SKM-1 (cell line): Measurements from ENCODE around the gene FNDC3A.
A peak's percentile ranks its signal among the peaks of the same experiment; 100 is the strongest.

ENCODE experiments used
- DNase-seq: peaks from one replicate; lab custom pipeline; 2025; ENCODE audit not compliant: unreplicated experiment; lab: John Stamatoyannopoulos, UW

Gene FNDC3A, protein sequence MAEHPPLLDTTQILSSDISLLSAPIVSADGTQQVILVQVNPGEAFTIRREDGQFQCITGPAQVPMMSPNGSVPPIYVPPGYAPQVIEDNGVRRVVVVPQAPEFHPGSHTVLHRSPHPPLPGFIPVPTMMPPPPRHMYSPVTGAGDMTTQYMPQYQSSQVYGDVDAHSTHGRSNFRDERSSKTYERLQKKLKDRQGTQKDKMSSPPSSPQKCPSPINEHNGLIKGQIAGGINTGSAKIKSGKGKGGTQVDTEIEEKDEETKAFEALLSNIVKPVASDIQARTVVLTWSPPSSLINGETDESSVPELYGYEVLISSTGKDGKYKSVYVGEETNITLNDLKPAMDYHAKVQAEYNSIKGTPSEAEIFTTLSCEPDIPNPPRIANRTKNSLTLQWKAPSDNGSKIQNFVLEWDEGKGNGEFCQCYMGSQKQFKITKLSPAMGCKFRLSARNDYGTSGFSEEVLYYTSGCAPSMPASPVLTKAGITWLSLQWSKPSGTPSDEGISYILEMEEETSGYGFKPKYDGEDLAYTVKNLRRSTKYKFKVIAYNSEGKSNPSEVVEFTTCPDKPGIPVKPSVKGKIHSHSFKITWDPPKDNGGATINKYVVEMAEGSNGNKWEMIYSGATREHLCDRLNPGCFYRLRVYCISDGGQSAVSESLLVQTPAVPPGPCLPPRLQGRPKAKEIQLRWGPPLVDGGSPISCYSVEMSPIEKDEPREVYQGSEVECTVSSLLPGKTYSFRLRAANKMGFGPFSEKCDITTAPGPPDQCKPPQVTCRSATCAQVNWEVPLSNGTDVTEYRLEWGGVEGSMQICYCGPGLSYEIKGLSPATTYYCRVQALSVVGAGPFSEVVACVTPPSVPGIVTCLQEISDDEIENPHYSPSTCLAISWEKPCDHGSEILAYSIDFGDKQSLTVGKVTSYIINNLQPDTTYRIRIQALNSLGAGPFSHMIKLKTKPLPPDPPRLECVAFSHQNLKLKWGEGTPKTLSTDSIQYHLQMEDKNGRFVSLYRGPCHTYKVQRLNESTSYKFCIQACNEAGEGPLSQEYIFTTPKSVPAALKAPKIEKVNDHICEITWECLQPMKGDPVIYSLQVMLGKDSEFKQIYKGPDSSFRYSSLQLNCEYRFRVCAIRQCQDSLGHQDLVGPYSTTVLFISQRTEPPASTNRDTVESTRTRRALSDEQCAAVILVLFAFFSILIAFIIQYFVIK

DNA sequence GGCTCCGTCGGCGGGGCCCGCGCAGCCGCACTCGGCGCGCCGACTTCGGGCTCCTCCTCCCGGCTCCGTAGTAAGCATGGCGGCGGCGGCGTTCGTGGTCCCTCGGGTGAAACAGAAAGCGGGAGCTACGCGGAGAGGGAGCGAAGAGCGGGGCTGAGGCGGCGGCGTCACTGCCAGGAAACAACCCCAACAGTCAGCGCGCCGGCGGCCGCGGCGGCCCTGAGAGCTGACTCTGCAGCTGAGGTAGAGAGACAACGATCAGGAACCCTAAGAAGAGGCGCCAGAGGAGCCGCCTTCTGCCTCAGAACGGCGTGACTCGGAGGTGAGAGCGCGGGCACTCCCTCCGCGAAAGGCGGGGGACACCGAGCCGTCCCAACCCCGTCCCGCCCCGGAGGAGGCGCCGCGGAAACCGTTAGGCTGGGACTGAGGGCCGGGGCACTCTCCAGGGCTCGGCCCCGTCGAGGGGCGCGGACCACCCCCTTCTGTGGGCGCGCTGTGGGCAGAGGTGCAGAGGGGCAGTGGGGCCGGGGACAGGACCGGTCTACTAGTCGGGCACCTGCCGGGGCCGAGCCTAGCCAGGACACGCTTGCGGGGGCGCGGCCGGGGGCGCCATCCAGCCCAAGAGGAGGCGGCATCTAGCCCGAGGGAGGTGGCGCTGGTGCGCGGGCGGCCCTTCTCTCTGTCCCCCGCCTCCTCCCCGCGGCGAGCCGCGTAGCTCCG is at the start of gene FNDC3A:
Gene FNDC3A (plus strand): TSS at position 57 of the 720 bp plus-strand sequence. CDS start 30,279 bp downstream, outside the sequence.
- peak; percentile 73 for DNase-seq

DNA sequence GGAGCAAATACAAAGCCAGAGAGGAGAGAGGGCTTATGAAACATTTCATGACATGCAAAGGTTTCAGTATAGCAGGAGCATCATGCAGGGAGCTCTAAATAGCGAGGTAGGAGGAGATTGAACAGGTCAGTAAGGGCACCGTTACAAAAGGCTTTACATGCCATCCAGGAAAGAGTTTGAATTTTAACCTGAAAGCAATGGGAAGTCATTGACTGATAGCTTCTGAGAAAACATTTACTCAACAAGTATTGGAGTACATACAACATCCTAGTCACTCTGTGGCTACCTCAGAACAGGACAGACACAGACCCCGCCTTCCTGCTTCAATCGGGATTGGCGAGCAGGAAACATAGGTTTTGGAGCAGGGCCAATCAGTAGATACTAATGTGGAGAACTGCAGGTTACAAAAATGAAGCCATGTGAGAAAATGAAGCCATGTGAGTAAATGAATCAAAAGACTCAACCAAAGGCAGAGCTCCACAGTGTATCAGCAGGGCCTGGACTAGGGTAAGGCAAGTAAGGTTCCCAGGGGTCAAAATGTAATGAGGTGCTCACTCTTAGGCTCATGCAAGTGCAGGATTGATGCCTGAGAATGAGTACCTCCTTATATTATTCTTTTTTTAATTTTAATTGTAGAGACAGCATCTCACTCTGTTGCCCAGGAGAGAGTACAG is 46.8 kb upstream of the FNDC3A start:
- DNase-seq = no peak

DNA sequence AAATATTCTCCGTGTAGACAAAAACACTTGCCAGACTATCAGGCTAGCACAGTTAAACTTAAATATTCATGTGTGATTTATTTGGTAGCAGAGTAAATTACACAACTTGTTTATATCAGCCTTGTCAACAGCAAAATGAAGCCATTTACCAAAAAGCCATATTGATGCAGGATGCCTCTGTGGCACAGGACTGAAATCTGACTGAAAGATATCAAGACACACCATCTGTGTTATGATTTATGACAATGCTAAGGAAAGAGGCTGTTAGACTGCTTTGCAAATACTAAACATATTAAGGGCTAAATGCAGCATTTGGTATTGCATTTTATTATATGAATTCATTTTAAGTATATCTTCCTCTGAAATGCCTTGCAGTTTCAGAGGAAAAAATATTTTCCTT is 44.8 kb upstream of the FNDC3A start:
- no peak for DNase-seq

DNA sequence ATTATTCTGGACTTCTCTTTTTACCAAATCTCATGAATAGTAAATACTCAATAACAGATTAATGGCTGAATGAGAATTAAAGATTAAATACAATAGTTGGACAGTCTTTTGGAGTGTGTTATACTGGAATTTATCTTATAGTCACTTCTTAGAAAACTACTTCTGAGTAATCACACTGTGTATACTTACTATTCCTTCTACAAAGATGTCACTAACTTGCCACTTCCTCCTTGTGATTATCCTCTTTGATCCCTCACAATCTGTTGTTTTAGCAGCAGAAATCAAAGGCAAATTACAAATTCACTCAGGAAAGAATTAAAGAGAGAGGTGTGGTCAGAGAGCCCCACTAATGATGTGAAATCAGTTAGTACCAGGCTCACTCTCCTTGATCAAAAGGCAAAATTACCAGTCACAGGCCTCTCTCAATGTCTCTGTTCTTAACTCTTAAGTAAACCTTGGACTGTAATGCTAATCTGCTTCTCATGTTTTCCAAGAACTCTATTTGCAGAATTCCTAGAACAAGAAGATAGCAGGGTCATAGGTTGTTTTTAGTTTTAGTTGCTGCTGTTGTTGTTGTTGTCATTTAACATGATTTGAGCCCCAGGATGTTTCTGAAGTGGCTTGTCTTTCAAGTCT is 37.3 kb upstream of the FNDC3A start:
- DNase-seq = no peak

DNA sequence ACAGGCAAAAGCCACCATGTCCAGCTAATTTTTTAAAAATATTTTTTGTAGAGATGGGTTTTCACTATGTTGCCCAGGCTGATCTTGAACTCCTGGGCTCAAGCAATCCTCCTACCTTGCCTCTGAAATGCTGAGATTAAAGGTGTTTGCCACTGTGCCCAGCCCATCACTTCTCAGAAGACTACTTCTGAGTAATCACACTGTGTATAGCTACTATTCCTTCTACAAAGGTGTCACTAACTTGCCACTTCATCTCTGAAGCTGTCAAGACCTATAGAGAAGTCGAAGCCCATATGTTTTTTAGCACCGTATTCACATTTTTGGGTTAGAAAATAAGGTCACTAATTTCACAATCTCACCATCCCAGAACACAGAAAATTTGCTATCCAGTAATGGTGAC is 36.0 kb upstream of the FNDC3A start:
- DNase-seq = no peak

DNA sequence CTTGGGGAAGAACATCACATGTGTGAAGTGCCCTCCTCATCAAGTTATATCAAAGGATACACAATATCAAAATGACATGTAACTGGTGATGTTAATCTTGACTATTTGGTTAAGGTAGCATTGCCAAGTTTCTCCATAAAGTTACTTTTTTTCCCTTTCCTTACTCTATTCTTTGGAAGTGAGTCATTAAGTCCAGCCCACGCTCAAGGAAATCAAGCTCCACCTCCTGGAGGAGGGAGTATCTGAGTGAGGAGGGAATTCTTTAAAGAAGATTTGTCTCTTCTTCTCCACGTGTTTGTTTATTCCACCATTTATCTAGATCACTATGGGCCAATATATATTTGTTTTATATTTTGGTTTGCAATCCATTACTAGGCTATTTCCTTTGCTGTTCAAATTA is 33.6 kb upstream of the FNDC3A start:
- DNase-seq = no peak

DNA sequence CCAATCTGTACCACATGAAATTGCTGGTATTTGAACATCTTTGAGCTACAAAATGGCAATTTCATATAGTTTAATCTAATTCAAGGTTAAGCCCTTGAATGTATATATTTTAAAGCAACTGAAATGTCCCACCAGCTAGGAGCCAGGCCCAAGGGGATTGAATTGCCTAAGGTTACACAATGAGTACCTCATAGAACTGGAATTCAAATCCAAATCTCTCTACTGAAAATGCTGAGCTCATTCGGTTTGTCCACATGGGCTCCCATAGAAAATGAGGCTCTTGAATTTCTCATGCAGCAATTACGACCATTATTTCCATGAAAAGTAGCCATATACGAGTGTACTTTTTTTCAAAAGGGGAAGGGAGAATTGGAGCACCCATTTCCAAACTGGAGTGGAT is 31.5 kb upstream of the FNDC3A start:
- DNase-seq = no peak

DNA sequence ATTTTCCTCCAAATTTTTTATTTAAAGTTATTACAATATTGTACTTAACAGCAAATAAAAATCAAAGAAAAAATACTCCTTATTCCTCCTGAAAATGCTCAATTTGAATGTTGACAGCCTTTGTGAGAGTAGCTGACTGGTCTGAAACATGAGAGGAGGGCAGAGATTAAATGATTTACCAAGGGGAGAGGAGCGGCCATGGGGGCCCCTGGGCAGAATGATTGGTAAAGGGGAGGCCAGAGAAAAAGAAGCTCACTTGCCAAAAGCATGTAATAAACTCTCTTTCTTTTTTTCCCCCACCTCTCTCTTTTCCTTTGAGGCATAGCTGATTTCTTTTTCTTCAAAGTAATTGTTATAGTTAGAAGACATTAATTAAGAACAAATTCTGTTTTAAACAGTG is 30.1 kb upstream of the FNDC3A start:
- DNase-seq = no peak

DNA sequence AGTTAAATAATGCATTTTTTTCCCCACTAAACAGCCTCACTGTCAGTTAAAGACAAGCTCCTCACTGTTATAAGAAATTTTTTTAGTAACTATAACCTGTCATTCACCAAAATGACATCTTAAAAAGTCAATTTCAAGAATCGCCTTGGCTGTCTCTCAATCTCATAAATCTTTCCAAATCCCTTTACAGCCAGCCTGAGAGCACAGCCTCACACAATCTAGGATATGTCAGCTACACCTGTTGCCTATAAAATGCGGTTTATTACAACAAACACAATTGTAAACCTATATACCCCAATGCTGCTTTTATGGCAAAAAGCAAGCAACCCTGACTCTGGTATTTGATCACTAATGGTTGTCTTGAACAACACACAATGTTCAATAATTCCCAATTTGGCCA is 29.5 kb upstream of the FNDC3A start:
- DNase-seq = no peak

DNA sequence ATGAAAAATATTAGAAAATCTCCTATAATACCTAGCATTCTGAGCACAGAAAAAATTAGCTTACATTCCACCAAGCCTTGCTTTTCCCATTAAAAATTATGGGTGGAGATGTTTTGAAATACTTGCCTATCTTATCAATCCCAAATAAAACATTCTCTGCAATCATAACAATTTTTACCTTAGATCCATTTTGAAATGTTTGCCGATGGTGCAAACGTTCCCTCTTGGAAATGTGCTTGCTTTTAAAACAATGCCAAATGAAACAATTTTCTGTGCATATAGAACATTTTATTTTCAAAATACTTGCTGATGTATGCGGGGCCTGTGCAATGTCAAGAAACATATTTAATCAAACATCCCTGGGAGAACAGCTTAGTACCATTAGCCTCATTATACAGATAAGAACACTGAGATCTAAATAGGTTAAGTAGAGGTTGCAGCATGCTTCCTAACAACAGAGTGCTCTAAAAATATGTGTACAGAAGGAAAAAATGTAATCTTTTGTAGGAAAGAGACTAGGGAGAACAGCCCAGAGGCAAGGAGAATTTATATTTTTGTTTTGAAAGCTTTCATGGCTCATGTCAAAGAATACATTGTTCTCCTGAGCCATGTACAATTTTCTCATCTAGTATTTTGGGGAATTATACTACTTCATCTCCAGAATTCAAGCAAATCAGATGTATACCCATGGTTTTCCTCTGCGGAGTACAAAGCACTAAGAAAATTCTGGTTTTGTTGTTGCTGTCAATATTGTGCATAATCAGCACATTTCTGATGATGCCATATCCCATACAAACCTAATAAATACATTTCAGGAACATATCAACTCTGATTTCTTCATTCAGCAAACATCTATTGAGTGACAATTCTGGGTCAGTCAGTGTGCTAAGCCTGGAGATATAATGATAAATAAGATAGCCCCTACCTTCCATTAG is 25.9 kb upstream of the FNDC3A start:
- DNase-seq = no peak

DNA sequence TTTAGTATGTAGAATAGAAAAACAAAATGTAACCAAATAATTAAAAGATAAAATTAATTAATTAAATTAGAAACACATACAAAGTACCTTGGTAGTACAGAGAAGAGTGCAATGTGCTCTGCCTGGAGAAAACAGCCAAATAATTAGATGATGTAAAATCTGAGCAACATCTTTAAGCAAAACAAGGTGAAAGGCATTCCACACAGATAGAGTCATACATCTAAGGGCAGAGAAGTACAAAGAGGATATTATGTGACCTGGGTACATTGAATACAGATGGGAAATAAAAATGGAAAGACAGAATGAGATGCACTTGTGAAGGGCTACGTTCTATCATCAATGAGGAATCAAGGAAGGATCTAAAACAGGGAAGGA is 25.2 kb upstream of the FNDC3A start:
- no peak for DNase-seq

DNA sequence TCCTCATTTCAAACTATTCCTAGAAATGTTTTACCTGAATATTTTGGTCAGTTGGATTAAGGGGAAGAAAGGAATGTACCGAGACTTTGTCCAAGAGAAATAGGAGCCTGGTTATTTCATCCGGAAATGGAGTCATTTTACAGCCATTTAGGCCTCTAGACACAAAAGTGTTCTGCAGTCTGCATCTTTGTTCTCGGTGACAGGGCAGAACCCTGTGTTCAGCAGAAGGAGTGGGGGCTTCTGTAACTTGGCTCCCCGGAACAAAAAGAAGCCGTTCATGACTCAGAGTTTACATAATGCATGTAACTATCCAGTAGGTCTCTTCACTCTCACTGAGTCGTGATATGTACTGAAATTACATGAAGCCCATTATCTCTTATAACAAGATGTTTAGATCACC is 21.6 kb upstream of the FNDC3A start:
- DNase-seq = no peak

DNA sequence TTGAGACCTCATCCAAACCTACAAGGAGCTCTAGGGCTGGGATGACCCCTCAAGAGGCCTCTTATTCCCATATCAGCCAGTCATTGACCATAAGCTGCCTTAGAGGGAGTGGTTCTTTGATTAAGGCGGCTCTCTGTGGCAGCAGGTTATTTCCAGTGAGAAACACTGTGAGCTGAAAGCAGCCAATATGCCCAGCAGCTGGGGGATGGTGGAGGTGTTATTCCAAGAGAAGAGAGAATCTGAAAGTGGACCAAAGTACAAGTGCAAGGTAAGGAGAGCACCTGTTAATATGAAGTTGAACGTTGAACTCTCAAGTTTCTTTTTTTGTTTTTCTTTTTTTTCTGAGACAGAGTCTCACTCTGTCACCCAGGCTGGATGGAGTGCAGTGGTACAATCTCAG is 20.2 kb upstream of the FNDC3A start:
- no peak for DNase-seq

DNA sequence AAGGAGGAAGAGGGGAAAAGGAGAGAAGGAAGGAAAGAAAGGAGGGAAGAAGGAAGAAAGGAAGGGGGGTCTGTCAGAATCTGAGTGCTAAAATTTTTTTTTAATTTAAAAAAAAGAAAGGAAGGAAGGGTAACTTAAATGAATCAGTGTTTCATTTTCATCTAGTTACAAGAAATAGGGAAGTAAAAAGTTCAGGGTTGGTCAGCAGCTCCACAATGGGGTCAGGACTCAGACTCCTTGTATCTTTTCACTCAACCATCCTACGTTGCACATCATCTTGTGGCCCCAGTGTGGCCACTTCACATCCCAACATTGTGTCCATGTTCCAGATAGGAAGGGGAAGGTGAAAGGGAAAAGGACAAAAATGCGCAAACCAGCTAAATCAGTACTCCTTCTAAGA is 14.3 kb upstream of the FNDC3A start:
- DNase-seq = no peak

DNA sequence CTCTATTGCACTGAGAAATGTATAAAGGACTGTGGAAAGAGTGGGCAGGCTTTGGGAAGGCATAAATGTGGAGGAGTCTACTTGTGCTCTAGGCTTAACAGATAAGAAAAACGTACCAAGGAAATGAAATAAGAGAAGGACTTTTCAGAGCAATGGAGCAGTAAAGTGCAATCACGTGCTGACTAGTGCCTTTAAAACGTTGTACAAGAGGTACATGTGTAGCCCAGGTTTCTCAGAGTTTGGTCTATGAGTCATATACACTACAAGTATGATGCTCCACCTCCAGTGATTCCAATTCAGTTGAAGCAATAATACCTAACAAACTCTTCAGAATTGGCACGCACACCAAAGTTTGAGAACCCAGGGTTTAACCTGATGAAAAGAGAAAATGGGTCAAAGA is 13.4 kb upstream of the FNDC3A start:
- DNase-seq = no peak

DNA sequence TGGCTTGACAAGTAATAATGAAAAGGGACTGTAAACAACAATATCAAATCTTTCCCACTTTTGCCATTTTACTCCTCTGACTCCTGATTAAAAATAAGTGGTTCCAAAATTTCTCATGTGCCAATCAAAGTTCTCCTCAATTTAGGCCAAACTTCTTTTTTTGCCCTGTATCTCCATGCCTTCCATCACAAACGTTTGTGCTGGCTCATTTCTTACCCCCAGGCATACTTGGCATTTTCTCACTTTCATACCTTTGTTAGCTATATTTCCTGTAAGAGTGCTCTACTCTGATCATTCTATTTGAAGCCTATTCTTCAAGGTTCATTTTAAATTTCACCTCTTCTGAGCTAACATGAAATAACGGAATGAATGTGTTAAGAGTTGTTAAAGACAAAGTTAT is 10.0 kb upstream of the FNDC3A start:
- DNase-seq = no peak

DNA sequence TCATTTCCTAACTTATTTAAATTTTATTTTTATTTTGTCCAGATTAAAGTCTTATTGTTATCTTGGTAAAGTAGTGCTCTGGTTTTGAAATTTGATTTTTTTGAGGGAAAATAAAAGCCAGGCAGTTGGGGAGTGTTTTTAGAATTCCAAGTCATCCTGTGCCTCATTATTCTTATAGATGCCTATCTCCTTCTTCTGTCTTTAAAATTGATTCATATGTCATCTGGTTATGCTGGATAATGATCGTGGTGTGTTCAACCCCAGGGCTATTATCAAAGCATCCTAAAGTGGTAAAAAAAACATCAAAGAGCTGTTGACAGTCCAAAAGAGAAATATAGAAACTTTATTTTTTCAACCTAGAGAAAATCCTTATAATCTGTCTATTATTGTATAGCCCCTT is 6.0 kb upstream of the FNDC3A start:
- no peak for DNase-seq

DNA sequence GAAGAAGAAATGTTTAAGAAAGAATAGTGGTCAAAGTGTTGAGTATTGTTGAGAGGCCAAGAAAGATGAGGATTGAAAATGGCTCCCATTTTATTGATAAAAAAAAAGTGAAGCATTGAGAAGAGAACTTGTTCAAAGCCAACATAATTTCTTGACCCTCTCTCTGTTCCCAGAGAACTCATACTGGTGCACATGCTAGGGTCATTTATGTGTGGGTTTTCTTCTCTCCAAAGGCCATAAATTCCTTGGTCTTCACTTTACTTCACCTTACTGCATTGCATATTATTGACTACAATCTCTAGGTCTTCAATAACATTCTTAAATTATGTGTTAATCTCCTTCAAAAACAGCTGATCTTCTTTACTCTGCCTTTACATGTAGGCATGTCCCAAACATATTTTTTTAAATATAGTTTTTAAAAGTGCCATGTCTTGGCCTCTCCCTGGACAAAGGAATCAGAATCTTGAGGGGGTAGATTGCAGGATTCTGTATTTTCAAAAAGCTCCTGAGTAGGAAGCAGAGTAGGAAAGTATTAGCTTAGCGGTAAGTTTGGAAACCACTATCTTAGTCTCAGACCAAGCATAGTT is 1.8 kb upstream of the FNDC3A start:
- DNase-seq = no peak
